Peyer's patch (tissue), 4 donors: ENCODE measurements around the gene MRPL51. TPM values are rescaled to one million over a fixed set of nuclear protein-coding genes. Genes with fewer than 3 reads are reported as not detected.

Source experiments
- DNase-seq, 3 donors: peaks; one replicate each; pipeline ENCODE4 v3.0.0-alpha.2; 2017 to 2019
- H3K27ac ChIP-seq, 4 donors: fragments of 200-600 bp; sonication (generic); one replicate each; pipeline ENCODE4 v1.5.1; 2016 to 2019
- H3K27me3 ChIP-seq, 2 donors: fragments of 200-600 bp; sonication (generic); one replicate each; pipeline ENCODE4 v1.5.1; 2019
- H3K36me3 ChIP-seq, 3 donors: fragments of 200-600 bp; sonication (generic); one replicate each; pipeline ENCODE4 v1.5.1; 2016 to 2019
- H3K4me1 ChIP-seq, 4 donors: fragments of 200-600 bp; sonication (generic); one replicate each; pipeline ENCODE4 v1.5.1; 2016 to 2019
- H3K4me3 ChIP-seq, 4 donors: fragments of 200-600 bp; sonication (generic); 1 replicate in 3 of 4; 2 replicates in 1 of 4; pipeline ENCODE4 v1.5.1; 2016 to 2019; ENCODE audit warnings: mild to moderate bottlenecking in 1 of 4
- H3K9me3 ChIP-seq, 4 donors: fragments of 200-600 bp; sonication (generic); one replicate each; pipeline ENCODE4 v1.5.1; 2016 to 2019; ENCODE audit warnings: mild to moderate bottlenecking in 1 of 4
- POLR2A ChIP-seq, 2 donors: fragments of 450-650 bp; IDR thresholded peaks; one replicate each; pipeline ENCODE4 v1.5.1; 2017; ENCODE audit warnings: antibody characterized with exemption in 2 of 2, mild to moderate bottlenecking in 2 of 2, moderate library complexity in 2 of 2
- total RNA-seq, 4 donors: library from RNA; depleted of rRNA; stranded (reverse); fragments of >200 nt; gene quantifications; one replicate each; pipeline ENCODE4 v1.1.0, GENCODE V29; 2016
- TF ChIP-seq, protein P1 (sequence below), 6 experiments: fragments of 450-650 bp in 4 of 6; fragments of 200-600 bp in 2 of 6; sonication (generic) in 1 of 6; IDR thresholded peaks; one replicate each; pipeline ENCODE4 v1.5.1; 2017 to 2019; ENCODE audit warnings: antibody characterized with exemption in 6 of 6, mild to moderate bottlenecking in 3 of 6, moderate library complexity in 1 of 6

Gene MRPL51
- total RNA-seq, 4 donors from 2014 or later, result 23.5 to 71.8 (median 61.6) TPM

DNA sequence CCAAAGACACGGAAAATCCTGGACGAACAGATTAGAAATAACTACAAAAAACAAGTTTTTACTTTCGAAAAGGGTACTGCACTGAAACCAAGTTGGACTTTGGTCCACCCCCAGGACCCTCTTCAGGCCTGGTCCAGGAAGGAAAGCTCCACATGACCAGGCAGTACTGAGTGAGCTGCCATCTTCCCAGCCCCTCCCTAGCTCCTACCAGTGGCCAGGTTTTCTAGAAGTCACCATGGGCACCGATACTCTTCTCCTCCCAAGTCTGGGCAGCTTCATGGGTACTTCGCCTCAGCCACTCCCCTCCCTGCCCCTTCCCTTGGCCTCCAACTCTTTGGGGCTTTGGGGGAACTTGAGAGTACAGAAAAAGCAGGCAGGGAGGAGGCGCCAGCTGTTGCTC is 29.2 kb downstream of the MRPL51 start:
- no peak overlapping the region for H3K4me3 ChIP-seq
- H3K4me1 ChIP-seq, result peaks cover 0 to 51% (median 38%) of the 10 kb centered on the region in 4 donors
- H3K9me3 ChIP-seq, result no peaks in the 10 kb centered on the region
- DNase-seq, result no peak
- H3K27me3 ChIP-seq, result no peaks in the 10 kb centered on the region
- peaks cover 0 to 61% (median 0%) of the 10 kb centered on the region in 3 donors for H3K36me3 ChIP-seq
- H3K27ac ChIP-seq, result peak overlapping the region; percentile 61 to 83 (median 73)
- no peak for TF ChIP-seq POLR2A (IDR thresholded peaks at IDR 0.05)
- TF ChIP-seq, protein P1, sequence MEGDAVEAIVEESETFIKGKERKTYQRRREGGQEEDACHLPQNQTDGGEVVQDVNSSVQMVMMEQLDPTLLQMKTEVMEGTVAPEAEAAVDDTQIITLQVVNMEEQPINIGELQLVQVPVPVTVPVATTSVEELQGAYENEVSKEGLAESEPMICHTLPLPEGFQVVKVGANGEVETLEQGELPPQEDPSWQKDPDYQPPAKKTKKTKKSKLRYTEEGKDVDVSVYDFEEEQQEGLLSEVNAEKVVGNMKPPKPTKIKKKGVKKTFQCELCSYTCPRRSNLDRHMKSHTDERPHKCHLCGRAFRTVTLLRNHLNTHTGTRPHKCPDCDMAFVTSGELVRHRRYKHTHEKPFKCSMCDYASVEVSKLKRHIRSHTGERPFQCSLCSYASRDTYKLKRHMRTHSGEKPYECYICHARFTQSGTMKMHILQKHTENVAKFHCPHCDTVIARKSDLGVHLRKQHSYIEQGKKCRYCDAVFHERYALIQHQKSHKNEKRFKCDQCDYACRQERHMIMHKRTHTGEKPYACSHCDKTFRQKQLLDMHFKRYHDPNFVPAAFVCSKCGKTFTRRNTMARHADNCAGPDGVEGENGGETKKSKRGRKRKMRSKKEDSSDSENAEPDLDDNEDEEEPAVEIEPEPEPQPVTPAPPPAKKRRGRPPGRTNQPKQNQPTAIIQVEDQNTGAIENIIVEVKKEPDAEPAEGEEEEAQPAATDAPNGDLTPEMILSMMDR (IDR thresholded peaks at IDR 0.05), result no peak

DNA sequence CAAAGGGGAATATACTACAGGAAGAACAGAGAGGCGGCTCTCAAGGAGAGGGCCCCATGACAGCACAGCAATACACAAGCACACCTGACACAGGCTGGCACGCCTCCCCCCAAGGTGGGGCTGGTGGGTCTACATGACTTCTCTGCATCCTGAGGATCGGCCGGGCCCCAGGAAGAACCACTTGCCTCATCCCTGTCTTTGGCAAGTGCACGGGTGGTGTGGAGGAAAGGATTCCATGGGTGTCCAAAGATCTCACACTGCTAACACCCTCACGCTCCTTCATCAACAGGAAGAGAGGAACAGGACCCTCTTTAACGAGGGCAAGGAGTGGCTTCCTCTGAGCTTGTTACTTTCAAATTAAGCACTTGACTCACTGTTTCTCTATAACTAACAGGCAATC is 29.8 kb downstream of the MRPL51 start:
- DNase-seq, result no peak
- Histone ChIP-seq H3K4me3 (no peak overlapping the region), H3K9me3 (no peaks in the 10 kb centered on the region), H3K27ac (peak overlapping the region; percentile 71 to 83 (median 77)), H3K36me3 (peaks cover 0 to 67% (median 0%) of the 10 kb centered on the region in 3 donors), H3K4me1 (peaks cover 0 to 46% (median 35%) of the 10 kb centered on the region in 4 donors), H3K27me3 (no peaks in the 10 kb centered on the region)
- TF ChIP-seq, protein P1 (IDR thresholded peaks at IDR 0.05), result no peak
- TF ChIP-seq POLR2A (IDR thresholded peaks at IDR 0.05), result no peak

DNA sequence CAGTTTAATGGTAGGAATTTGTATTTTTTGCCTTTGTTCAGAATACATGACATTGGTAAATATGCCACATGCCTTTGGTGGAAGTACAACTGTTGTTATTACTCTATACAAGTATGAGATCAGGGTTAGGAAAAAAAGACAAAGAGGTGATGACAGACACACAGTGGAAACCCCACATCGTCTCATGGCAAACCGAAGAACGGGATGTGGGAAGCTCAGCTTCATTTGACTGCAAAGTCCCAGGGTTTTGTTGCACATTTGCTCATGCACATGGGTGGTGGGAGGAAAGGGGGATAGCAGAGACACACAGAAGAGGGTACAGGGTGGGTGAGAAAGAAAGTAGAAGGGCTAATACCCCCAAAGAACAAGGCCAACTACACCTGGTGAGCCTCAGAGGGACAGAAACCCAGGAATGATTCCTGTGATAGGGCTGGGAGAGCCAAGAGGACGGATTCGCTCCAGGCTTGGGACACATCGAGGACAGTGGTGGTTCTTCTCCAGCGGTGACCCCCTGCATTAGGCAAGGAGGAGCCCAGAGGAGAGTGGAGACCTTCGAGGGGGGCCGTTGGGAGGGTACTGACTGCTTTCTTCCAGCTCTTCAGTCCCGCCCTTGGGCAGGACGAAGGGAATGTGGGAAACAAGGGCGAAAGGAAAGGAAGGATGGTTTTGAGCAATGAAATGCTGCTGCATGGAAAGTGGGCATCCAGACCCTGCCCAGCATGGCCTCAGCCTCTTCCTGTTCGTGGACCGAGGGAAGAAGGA is 30.6 kb downstream of the MRPL51 start:
- Histone ChIP-seq H3K27ac (peak overlapping the region; percentile 71 to 83 (median 77)), H3K36me3 (peaks cover 0 to 75% (median 0%) of the 10 kb centered on the region in 3 donors), H3K4me3 (no peak overlapping the region), H3K4me1 (peaks cover 0 to 43% (median 29%) of the 10 kb centered on the region in 4 donors), H3K27me3 (no peaks in the 10 kb centered on the region), H3K9me3 (no peaks in the 10 kb centered on the region)
- DNase-seq, result no peak
- no peak for TF ChIP-seq POLR2A (IDR thresholded peaks at IDR 0.05)

DNA sequence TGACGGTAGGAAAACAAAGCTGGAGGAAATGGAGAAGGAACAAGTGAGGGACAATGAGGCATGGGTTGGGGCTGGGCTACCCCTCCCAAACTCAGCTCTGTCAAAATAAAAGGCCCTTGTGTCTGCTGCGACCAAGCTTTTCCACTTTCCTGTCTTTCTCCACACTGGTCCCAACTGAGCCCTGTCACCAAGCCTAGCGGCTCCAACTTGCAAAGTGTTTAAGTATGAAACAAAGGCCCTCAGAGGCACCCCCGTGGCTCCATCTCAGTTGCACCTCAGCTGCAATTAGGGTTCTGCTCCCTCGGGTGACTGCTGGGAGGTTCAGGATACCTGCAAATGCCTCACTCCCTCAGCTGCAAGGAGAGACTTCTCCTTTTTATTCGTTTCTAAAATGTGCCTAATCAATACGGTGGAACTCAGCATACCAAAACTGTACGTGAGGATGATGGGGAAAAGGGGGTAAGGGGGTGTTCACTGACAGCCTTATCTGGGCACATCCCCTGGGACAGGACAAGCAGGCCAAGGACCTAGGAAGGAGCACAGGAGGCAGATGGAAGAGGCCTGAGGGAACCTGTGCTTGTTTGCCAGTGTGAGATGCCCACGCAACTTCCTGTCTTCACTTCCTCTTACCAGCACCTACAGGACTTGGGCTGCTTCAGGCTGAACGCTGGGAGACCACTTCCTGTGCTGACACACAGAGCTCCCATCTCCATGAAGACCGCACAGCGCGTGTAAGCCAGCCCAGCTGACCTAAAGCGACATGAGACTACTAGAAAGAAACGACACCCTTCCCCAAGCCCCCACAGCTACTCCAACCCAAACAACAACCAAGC is 31.4 kb downstream of the MRPL51 start:
- peak; percentile 57 to 97 (median 96) for DNase-seq
- Histone ChIP-seq H3K36me3 (peaks cover 0 to 83% (median 0%) of the 10 kb centered on the region in 3 donors), H3K4me3 (no peak overlapping the region), H3K27me3 (no peaks in the 10 kb centered on the region), H3K4me1 (peaks cover 0 to 43% (median 28%) of the 10 kb centered on the region in 4 donors), H3K9me3 (no peaks in the 10 kb centered on the region), H3K27ac (peak overlapping the region; percentile 71 to 83 (median 77))
- no peak for TF ChIP-seq POLR2A (IDR thresholded peaks at IDR 0.05)
- TF ChIP-seq, protein P1 (IDR thresholded peaks at IDR 0.05), result no peak

DNA sequence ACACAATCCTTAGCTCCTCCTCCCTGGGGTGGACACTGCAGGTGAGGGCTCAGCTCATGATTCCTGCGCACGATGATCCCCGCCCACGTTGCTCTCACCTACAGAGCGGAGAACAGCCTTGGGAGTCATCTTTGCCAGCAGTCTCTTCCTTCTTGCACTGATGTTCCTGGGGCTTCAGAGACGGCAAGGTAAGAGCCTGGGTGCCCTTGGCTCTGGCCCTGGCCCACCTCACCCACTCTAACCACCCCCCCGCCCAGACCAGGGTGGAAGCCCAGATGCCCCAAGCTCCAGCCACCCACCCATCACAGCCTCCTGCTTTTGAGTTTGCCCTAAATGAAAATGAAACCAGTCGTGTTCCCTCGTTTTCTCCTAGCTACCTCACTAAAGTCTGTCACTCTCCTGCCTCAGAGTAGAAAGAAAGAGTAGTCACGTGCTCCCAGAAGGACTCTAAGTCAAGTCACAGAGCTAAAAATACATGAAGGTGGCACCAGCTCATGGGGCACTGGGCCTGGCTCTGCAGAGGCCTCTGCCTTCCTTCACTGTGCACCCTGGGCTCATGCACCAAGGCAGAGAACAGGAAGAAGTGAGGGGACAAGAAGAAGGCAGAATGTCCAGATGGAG is 32.2 kb downstream of the MRPL51 start:
- Histone ChIP-seq H3K9me3 (no peaks in the 10 kb centered on the region), H3K27ac (peak overlapping the region; percentile 71 to 83 (median 77)), H3K27me3 (no peaks in the 10 kb centered on the region), H3K36me3 (peaks cover 0 to 81% (median 0%) of the 10 kb centered on the region in 3 donors), H3K4me3 (no peak overlapping the region), H3K4me1 (peaks cover 0 to 43% (median 28%) of the 10 kb centered on the region in 4 donors)
- TF ChIP-seq, protein P1 (IDR thresholded peaks at IDR 0.05), result no peak
- no peak for TF ChIP-seq POLR2A (IDR thresholded peaks at IDR 0.05)
- DNase-seq, result peak in 1 of 3 donors; percentile 22
